PC-3 (cell line): ENCODE measurements around the gene TNS3. TPM values are rescaled to one million over a fixed set of nuclear protein-coding genes. Genes with fewer than 3 reads are reported as not detected.

Experiments
- ATAC-seq: fragments of 200-7000 bp; cut with Tn5 transposase; 2 replicates; pipeline ENCODE4 v1.9.1; 2020; ENCODE audit warnings: mild to moderate bottlenecking, moderate library complexity
- BruUV-seq: library from RNA; stranded (reverse); fragments of 400-500 nt; replicated peaks from 2 replicates; lab custom pipeline; 2021; lab: Mats Ljungman, UMichigan
- CTCF ChIA-PET: fragments of 300-600 bp; sonication (Branson Sonifier 250); formaldehyde crosslinking; loops from one replicate; lab custom pipeline; 2022; ENCODE audit warnings: antibody characterized with exemption; lab: Charles Lee
- POLR2A ChIA-PET: fragments of 300-600 bp; sonication (Branson Sonifier 250); formaldehyde crosslinking; loops from one replicate; lab custom pipeline; 2022; ENCODE audit warnings: antibody characterized with exemption; ENCODE audit not compliant: unreplicated experiment; lab: Charles Lee
- DNase-seq: peaks from one replicate; pipeline ENCODE4 v3.0.0-alpha.2; 2015
- H2AFZ ChIP-seq: fragments of 300-600 bp; sonication (generic); 2 replicates; pipeline ENCODE4 v1.6.0; 2016; ENCODE audit warnings: antibody characterized with exemption, low read length
- H3F3A ChIP-seq: fragments of 300-600 bp; sonication (generic); one replicate; pipeline ENCODE4 v1.6.0; 2017; ENCODE audit warnings: antibody characterized with exemption, low read length, control low read depth, mild to moderate bottlenecking; ENCODE audit not compliant: unreplicated experiment
- H3K27ac ChIP-seq: fragments of 300-600 bp; sonication (generic); 2 replicates; pipeline ENCODE4 v1.5.1; 2016; ENCODE audit warnings: mild to moderate bottlenecking, low read length
- H3K27me3 ChIP-seq: fragments of 300-600 bp; sonication (generic); 2 replicates; pipeline ENCODE4 v1.6.1; 2016; ENCODE audit warnings: low read length, mixed read lengths
- H3K36me3 ChIP-seq: fragments of 300-600 bp; sonication (generic); 2 replicates; pipeline ENCODE4 v1.6.1; 2016; ENCODE audit warnings: low read depth, mixed run types, low read length, mixed read lengths
- H3K4me1 ChIP-seq: fragments of 300-600 bp; sonication (generic); 2 replicates; pipeline ENCODE4 v1.5.1; 2016; ENCODE audit warnings: low read length; ENCODE audit not compliant: insufficient read depth
- H3K4me2 ChIP-seq: fragments of 300-600 bp; sonication (generic); 2 replicates; pipeline ENCODE4 v1.6.0; 2016; ENCODE audit warnings: low read length
- H3K4me3 ChIP-seq: fragments of 300-600 bp; sonication (generic); 2 replicates; pipeline ENCODE4 v1.5.1; 2016; ENCODE audit warnings: mild to moderate bottlenecking, low read length, mixed read lengths
- H3K79me2 ChIP-seq: fragments of 300-600 bp; sonication (generic); 2 replicates; pipeline ENCODE4 v1.6.1; 2017; ENCODE audit warnings: low read length, mixed read lengths
- H3K9ac ChIP-seq: fragments of 300-600 bp; sonication (generic); 2 replicates; pipeline ENCODE4 v1.6.0; 2016; ENCODE audit warnings: mild to moderate bottlenecking, low read length
- H3K9me2 ChIP-seq: fragments of 300-600 bp; sonication (generic); replicated peaks from 2 replicates; pipeline ENCODE4 v1.6.1; 2016; ENCODE audit warnings: mixed run types, low read length, mixed read lengths
- H3K9me3 ChIP-seq: fragments of 300-600 bp; sonication (generic); 2 replicates; pipeline ENCODE4 v1.6.1; 2016; ENCODE audit warnings: low read length, mixed read lengths
- H4K20me1 ChIP-seq: fragments of 300-600 bp; sonication (generic); 2 replicates; pipeline ENCODE4 v1.6.1; 2016; ENCODE audit warnings: low read length, mixed read lengths
- CTCF ChIP-seq: fragments of 300-600 bp; sonication (generic); conservative IDR thresholded peaks from 2 replicates; pipeline ENCODE4 v1.5.1; 2017; ENCODE audit warnings: antibody characterized with exemption, low read depth, mild to moderate bottlenecking, low read length
- EZH2 ChIP-seq: fragments of 300-600 bp; sonication (generic); IDR thresholded peaks from one replicate; pipeline ENCODE4 v1.6.1; 2017; ENCODE audit warnings: antibody characterized with exemption, mild to moderate bottlenecking, low read length; ENCODE audit not compliant: unreplicated experiment
- EZH2phosphoT487 ChIP-seq: fragments of 300-600 bp; sonication (generic); IDR thresholded peaks from 2 replicates; pipeline ENCODE4 v1.6.1; 2018; ENCODE audit warnings: mild to moderate bottlenecking, antibody characterized with exemption, low read length, borderline replicate concordance
- intact Hi-C: fragments of 100-400 bp; cut with micrococcal nuclease; formaldehyde crosslinking; loops from 2 replicates; pipeline ENCODE4 v1.9.0; 2023
- total RNA-seq: library from RNA; depleted of rRNA; stranded (reverse); fragments of >200 nt; gene quantifications from 2 replicates; pipeline ENCODE4 v1.2.3, GENCODE V29; 2014

The TNS3 gene
- total RNA-seq, 1 experiment from 2014 or later, result 72.3 TPM

DNA sequence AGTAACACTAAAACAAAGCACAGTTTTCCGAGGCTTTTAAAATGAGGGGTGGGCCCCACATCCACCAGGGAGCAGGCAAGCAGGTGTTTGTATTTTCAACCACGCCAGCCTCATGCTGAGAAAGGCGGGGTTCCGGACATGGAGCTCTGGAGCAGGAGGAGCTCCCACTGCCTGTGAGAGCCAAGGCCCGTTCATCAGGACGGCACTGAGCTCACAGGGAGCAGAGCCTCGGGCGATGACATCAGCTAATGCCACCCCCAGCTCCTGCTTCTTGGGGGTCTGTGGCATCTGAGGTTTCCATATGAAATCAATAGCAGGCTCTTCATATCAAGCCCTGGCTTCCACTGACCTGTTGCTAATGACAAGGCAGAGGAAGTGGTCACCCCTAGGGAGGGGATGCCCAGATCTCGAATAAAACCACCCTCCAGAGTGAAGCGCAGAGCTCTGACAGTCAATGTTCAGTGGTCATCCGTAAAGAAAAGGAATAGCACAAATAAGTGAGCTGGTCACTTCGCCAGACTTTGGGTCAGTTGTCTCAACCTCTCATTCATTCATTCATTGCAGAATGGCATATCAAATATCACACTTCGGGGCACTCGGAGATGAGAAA, 89.1 kb downstream of the TNS3 start:
- Histone ChIP-seq H3K79me2 (peaks cover 80% of the 10 kb centered on the region), H3K27me3 (no peaks in the 10 kb centered on the region), H3K4me2 (no peak overlapping the region), H3K9me3 (no peaks in the 10 kb centered on the region), H4K20me1 (no peaks in the 10 kb centered on the region), H3K9ac (no peak overlapping the region), H3K9me2 (no peaks in the 10 kb centered on the region), H3K27ac (no peak overlapping the region), H3K36me3 (peaks cover 12% of the 10 kb centered on the region; the same call in 1 of the 2 replicates), H3F3A (no peaks in the 10 kb centered on the region), H2AFZ (no peak overlapping the region), H3K4me3 (no peak overlapping the region), H3K4me1 (peaks cover 18% of the 10 kb centered on the region)
- intact Hi-C loops, result no loop called here
- ChIA-PET POLR2A (interaction anchor here (0.6 kb wide), 1 partner anchor 78 kb away, joined by 5 read pairs; no protein-coding TSS in a partner anchor), CTCF (no interaction called here)
- no peak for DNase-seq
- ATAC-seq, result no peak
- no peak for TF ChIP-seq EZH2
- TF ChIP-seq CTCF, result no peak
- TF ChIP-seq EZH2phosphoT487, result no peak
- BruUV-seq, result no TSS peak

- CTCF ChIA-PET, result no interaction called here
- BruUV-seq, result no TSS peak
Observed at GRCh38 chr7:47490501-47491265, 91.2 kb downstream of the TNS3 start.

More at GRCh38 chr7:47490501-47491265, 91.2 kb downstream of the TNS3 start:
- Histone ChIP-seq H3K27ac (no peak overlapping the region), H3F3A (no peaks in the 10 kb centered on the region), H3K79me2 (peaks cover 90% of the 10 kb centered on the region), H4K20me1 (no peaks in the 10 kb centered on the region), H3K9ac (no peak overlapping the region), H3K9me2 (no peaks in the 10 kb centered on the region), H3K36me3 (peaks cover 15% of the 10 kb centered on the region; the same call in 1 of the 2 replicates), H3K27me3 (no peaks in the 10 kb centered on the region), H3K4me1 (peaks cover 22% of the 10 kb centered on the region), H3K4me3 (no peak overlapping the region), H3K4me2 (no peak overlapping the region), H2AFZ (no peak overlapping the region), H3K9me3 (no peaks in the 10 kb centered on the region)
- DNase-seq (no peak), ATAC-seq (no peak)
- intact Hi-C loops, result no loop called here
- POLR2A ChIA-PET, result no interaction called here
- no peak for TF ChIP-seq CTCF
- no peak for TF ChIP-seq EZH2phosphoT487
- no peak for TF ChIP-seq EZH2
